ENCODE results near the gene CDCP1.

Gene CDCP1

GRCh38 chr3:45090855-45091254 lies 55.3 kb downstream of the CDCP1 start:
- no peak for DNase-seq (ENCODE audit: low read depth, low spot score)
- TF ChIP-seq CTCF (IDR thresholded peaks at IDR 0.05; ENCODE audit: low read depth, low read length), result no peak
- no peak overlapping the region for H3K4me3 ChIP-seq (ENCODE audit: low read depth, low read length)
- in situ Hi-C loops (cut with HindIII; ENCODE audit: low sequenced_read_pairs), result no loop called here

- no peak for TF ChIP-seq CTCF (IDR thresholded peaks at IDR 0.05; ENCODE audit: low read depth, low read length)
- in situ Hi-C loops (cut with HindIII; ENCODE audit: low sequenced_read_pairs), result no loop called here
- DNase-seq (ENCODE audit: low read depth, low spot score), result no peak
- no peak overlapping the region for H3K4me3 ChIP-seq (ENCODE audit: low read depth, low read length)
Measured at GRCh38 chr3:45088543-45089358, 57.4 kb downstream of the CDCP1 start.

- no peak overlapping the region for H3K4me3 ChIP-seq (ENCODE audit: low read depth, low read length)
- in situ Hi-C loops (cut with HindIII; ENCODE audit: low sequenced_read_pairs), result no loop called here
- no peak for DNase-seq (ENCODE audit: low read depth, low spot score)
- TF ChIP-seq CTCF (IDR thresholded peaks at IDR 0.05; ENCODE audit: low read depth, low read length), result no peak
Measured at GRCh38 chr3:45087155-45087554, 59.0 kb downstream of the CDCP1 start.

- TF ChIP-seq CTCF (IDR thresholded peaks at IDR 0.05; ENCODE audit: low read depth, low read length), result peak; percentile 5
- H3K4me3 ChIP-seq (ENCODE audit: low read depth, low read length), result no peak overlapping the region
- in situ Hi-C loops (cut with HindIII; ENCODE audit: low sequenced_read_pairs), result no loop called here
- peak; percentile 96 for DNase-seq (ENCODE audit: low read depth, low spot score)
Measured at GRCh38 chr3:45084820-45085816, 61.1 kb downstream of the CDCP1 start.

- TF ChIP-seq CTCF (IDR thresholded peaks at IDR 0.05; ENCODE audit: low read depth, low read length), result no peak
- in situ Hi-C loops (cut with HindIII; ENCODE audit: low sequenced_read_pairs), result no loop called here
- no peak for DNase-seq (ENCODE audit: low read depth, low spot score)
- no peak overlapping the region for H3K4me3 ChIP-seq (ENCODE audit: low read depth, low read length)
Measured at GRCh38 chr3:45084361-45084760, 61.8 kb downstream of the CDCP1 start.

- in situ Hi-C loops (cut with HindIII; ENCODE audit: low sequenced_read_pairs), result no loop called here
- no peak for TF ChIP-seq CTCF (IDR thresholded peaks at IDR 0.05; ENCODE audit: low read depth, low read length)
- H3K4me3 ChIP-seq (ENCODE audit: low read depth, low read length), result no peak overlapping the region
- no peak for DNase-seq (ENCODE audit: low read depth, low spot score)
Measured at GRCh38 chr3:45083023-45083422, 63.2 kb downstream of the CDCP1 start.

Measured in astrocyte of the spinal cord (primary cell).